Thoracic aorta (tissue), 2 donors: ENCODE measurements around the gene RNF113A. TPM values are rescaled to one million over a fixed set of nuclear protein-coding genes. Genes with fewer than 3 reads are reported as not detected.

Experiments
- ATAC-seq: fragments of 150-250 bp; one replicate; pipeline ENCODE4 v1.8.0; 2017; ENCODE audit warnings: low read depth; ENCODE audit not compliant: insufficient number of reproducible peaks, low FRiP score
- DNase-seq: peaks from one replicate; pipeline ENCODE4 v3.0.0-alpha.2; 2020; ENCODE audit warnings: low spot score
- H3K27ac ChIP-seq, 2 donors: fragments of 200-600 bp; sonication (generic); 1 replicate in 1 of 2; 2 replicates in 1 of 2; pipeline ENCODE4 v1.5.1; 2016; ENCODE audit warnings: mild to moderate bottlenecking in 2 of 2, moderate library complexity in 2 of 2
- H3K27me3 ChIP-seq: fragments of 200-600 bp; sonication (generic); replicated peaks from 2 replicates; pipeline ENCODE4 v1.6.0; 2016; ENCODE audit warnings: mild to moderate bottlenecking; ENCODE audit not compliant: insufficient read depth
- H3K36me3 ChIP-seq: fragments of 200-600 bp; sonication (generic); one replicate; pipeline ENCODE4 v1.5.1; 2016
- H3K4me1 ChIP-seq, 2 donors: fragments of 200-600 bp; sonication (generic); 1 replicate in 1 of 2; 2 replicates in 1 of 2; pipeline versions ENCODE4 v1.5.1 to v1.6.0; 2016; ENCODE audit warnings: low read depth in 2 of 2, mild to moderate bottlenecking in 1 of 2; ENCODE audit not compliant: control insufficient read depth in 1 of 2
- H3K4me3 ChIP-seq: fragments of 200-600 bp; sonication (generic); 2 replicates; pipeline ENCODE4 v1.5.1; 2016; ENCODE audit warnings: mild to moderate bottlenecking
- H3K9me3 ChIP-seq: fragments of 200-600 bp; sonication (generic); 2 replicates; pipeline ENCODE4 v1.5.1; 2016
- CTCF ChIP-seq: fragments of 200-600 bp; sonication (generic); IDR thresholded peaks from one replicate; pipeline ENCODE4 v1.5.1; 2019; ENCODE audit warnings: antibody characterized with exemption
- total RNA-seq, 2 donors: library from RNA; depleted of rRNA; stranded (reverse); fragments of >200 nt; gene quantifications; one replicate each; pipeline versions ENCODE4 v1.1.0 to v1.2.3, GENCODE V29; 2016

Gene RNF113A
- 10 to 100 TPM in 1 of 2 donors, 1 to 10 TPM in 1; 6.1 to 13.8 TPM for total RNA-seq

GRCh38 chrX:119871599-119872395 is at the start of gene RNF113A, which contains the start of gene NDUFA1:
RNF113A (minus strand) TSS chrX:119871733; CDS start chrX:119871613, 120 bp downstream.
NDUFA1 (plus strand) TSS chrX:119871832; CDS start chrX:119871912, 80 bp downstream.
- Histone ChIP-seq H3K36me3 (no peaks in the 10 kb centered on the region), H3K4me1 (peaks cover 8 to 13% of the 10 kb centered on the region in 2 donors), H3K9me3 (no peaks in the 10 kb centered on the region), H3K4me3 (peak within 1 kb of the TSS; percentile 84), H3K27ac (peak within 1 kb of the TSS; percentile 89 to 94), H3K27me3 (no peaks in the 10 kb centered on the region)
- TF ChIP-seq CTCF: no peak
- peak; percentile 11 for DNase-seq
- ATAC-seq: peak; percentile 79

- no peak for DNase-seq
- no peaks in the 10 kb centered on the region for H3K4me1 ChIP-seq
These were observed 48.5 kb upstream of the RNF113A start for GRCh38 chrX:119919835-119920585.

GRCh38 chrX:119917877-119918276 is 46.3 kb upstream of the RNF113A start:
- ATAC-seq (no peak), DNase-seq (no peak)
- no peaks in the 10 kb centered on the region for H3K36me3 ChIP-seq
- H3K4me1 ChIP-seq: no peaks in the 10 kb centered on the region
- no peak overlapping the region for H3K27ac ChIP-seq
- no peaks in the 10 kb centered on the region for H3K27me3 ChIP-seq
- no peak overlapping the region for H3K4me3 ChIP-seq
- H3K9me3 ChIP-seq: no peaks in the 10 kb centered on the region
- no peak for TF ChIP-seq CTCF

More at GRCh38 chrX:119919835-119920585, 48.5 kb upstream of the RNF113A start:
- no peak for TF ChIP-seq CTCF
- Histone ChIP-seq H3K4me3 (no peak overlapping the region), H3K27me3 (no peaks in the 10 kb centered on the region), H3K36me3 (no peaks in the 10 kb centered on the region), H3K9me3 (no peaks in the 10 kb centered on the region), H3K27ac (no peak overlapping the region)
- ATAC-seq: no peak

- no peak overlapping the region for H3K27ac ChIP-seq
- no peak for TF ChIP-seq CTCF
- H3K36me3 ChIP-seq: no peaks in the 10 kb centered on the region
- no peaks in the 10 kb centered on the region for H3K4me1 ChIP-seq
- H3K27me3 ChIP-seq: no peaks in the 10 kb centered on the region
- no peak overlapping the region for H3K4me3 ChIP-seq
- ATAC-seq: no peak
- no peak for DNase-seq
- H3K9me3 ChIP-seq: no peaks in the 10 kb centered on the region
These were observed 44.8 kb upstream of the RNF113A start for GRCh38 chrX:119916310-119916709.

- DNase-seq (no peak), ATAC-seq (no peak)
- Histone ChIP-seq H3K27ac (no peak overlapping the region), H3K9me3 (no peaks in the 10 kb centered on the region), H3K4me3 (no peak overlapping the region), H3K27me3 (no peaks in the 10 kb centered on the region), H3K4me1 (no peaks in the 10 kb centered on the region), H3K36me3 (no peaks in the 10 kb centered on the region)
- no peak for TF ChIP-seq CTCF
These were observed 29.4 kb upstream of the RNF113A start for GRCh38 chrX:119900976-119901375.
